K562 (cell line): ENCODE measurements around the gene ELAC2. TPM values are rescaled to one million over a fixed set of nuclear protein-coding genes. Genes with fewer than 3 reads are reported as not detected.

Experiments
- ATAC-seq: fragments of 200-7000 bp; cut with Tn5 transposase; 3 replicates; pipeline ENCODE4 v1.9.1; 2020; ENCODE audit warnings: moderate library complexity
- BruUV-seq: library from RNA; stranded (reverse); fragments of 400-500 nt; replicated peaks from 2 replicates; lab custom pipeline; 2021; lab: Mats Ljungman, UMichigan
- CTCF ChIA-PET: fragments of 300-600 bp; formaldehyde crosslinking; extraction: SDS; loops from one replicate; lab custom pipeline; 2021; ENCODE audit warnings: low intra/inter-chr PET ratio; lab: Yijun Ruan, JAX
- POLR2A ChIA-PET: fragments of 300-600, 350-650 bp; sonication (Branson Sonifier 250); formaldehyde crosslinking; extraction: SDS; loops from one replicate; lab custom pipeline; 2021; ENCODE audit warnings: antibody characterized with exemption, inconsistent platforms; lab: Yijun Ruan, JAX
- DNase-seq, 4 experiments: peaks; one replicate each; pipeline versions ENCODE4 v3.0.0 to v3.0.0-alpha.2; 2011 to 2018; ENCODE audit warnings: low spot score in 3 of 4, mixed read lengths in 3 of 4; ENCODE audit errors: extremely low read depth in 1 of 4
- FAIRE-seq: peaks from 2 replicates; lab custom pipeline; 2011; peaks lifted over from hg19 to GRCh38; lab: Jason Lieb, UNC
- H2AFZ ChIP-seq: 2 replicates; pipeline ENCODE4 v1.6.0; 2011; ENCODE audit warnings: low read depth, low read length, control low read depth, inconsistent platforms
- H3K27ac ChIP-seq: fragments of 200-600 bp; 3 replicates; pipeline ENCODE4 v1.8.0; 2011; ENCODE audit warnings: low read depth, mild to moderate bottlenecking, control low read depth, inconsistent platforms, low read length, moderate library complexity, mixed read lengths; ENCODE audit errors: extremely low read depth
- H3K27me3 ChIP-seq, 2 experiments: fragments of 300-600 bp in 1 of 2; 2 replicates in 1 of 2; 3 replicates in 1 of 2; pipeline versions ENCODE4 v1.6.0 to v1.8.0; 2011; ENCODE audit warnings: inconsistent platforms in 2 of 2, low read length in 2 of 2, mild to moderate bottlenecking in 1 of 2, mixed read lengths in 1 of 2, moderate library complexity in 1 of 2; ENCODE audit not compliant: control insufficient read depth in 2 of 2, insufficient read depth in 2 of 2
- H3K36me3 ChIP-seq: fragments of 300-600 bp; 3 replicates; pipeline ENCODE4 v1.8.0; 2011; ENCODE audit warnings: mild to moderate bottlenecking, low read length, inconsistent platforms; ENCODE audit not compliant: control insufficient read depth, insufficient read depth
- H3K4me1 ChIP-seq, 2 experiments: fragments of 200-600 bp in 1 of 2; replicated peaks in 1 of 2; 2 replicates in 1 of 2; 3 replicates in 1 of 2; pipeline versions ENCODE4 v1.5.1 to v1.8.0; 2011; ENCODE audit warnings: inconsistent platforms in 2 of 2, low read length in 2 of 2, mild to moderate bottlenecking in 1 of 2, mixed read lengths in 1 of 2, moderate library complexity in 1 of 2; ENCODE audit not compliant: control insufficient read depth in 2 of 2, insufficient read depth in 2 of 2
- H3K4me2 ChIP-seq: 2 replicates; pipeline ENCODE4 v1.6.1; 2011; ENCODE audit warnings: low read length, control low read depth, inconsistent platforms, mixed read lengths; ENCODE audit not compliant: insufficient read depth
- H3K4me3 ChIP-seq: fragments of 200-600 bp; sonication (generic), shearing (Covaris generic); 2 replicates; pipeline ENCODE4 v1.5.1; 2016; ENCODE audit warnings: control low read depth, inconsistent platforms
- H3K79me2 ChIP-seq: fragments of 200-600 bp; 3 replicates; pipeline ENCODE4 v1.8.0; 2011; ENCODE audit warnings: low read length, inconsistent platforms; ENCODE audit not compliant: control insufficient read depth, insufficient read depth
- H3K9ac ChIP-seq, 2 experiments: 2 replicates each; pipeline versions ENCODE4 v1.6.0 to v1.6.1; 2011; ENCODE audit warnings: low read depth in 2 of 2, low read length in 2 of 2, control low read depth in 1 of 2, inconsistent platforms in 1 of 2, mild to moderate bottlenecking in 1 of 2, mixed read lengths in 1 of 2; ENCODE audit not compliant: insufficient read depth in 1 of 2
- H3K9me1 ChIP-seq: one replicate; pipeline ENCODE4 v1.6.0; 2011; ENCODE audit warnings: inconsistent platforms, mild to moderate bottlenecking, low read length, moderate library complexity; ENCODE audit not compliant: control insufficient read depth, insufficient read depth
- H3K9me3 ChIP-seq: replicated peaks from 2 replicates; pipeline ENCODE4 v1.5.1; 2011; ENCODE audit warnings: low read depth, low read length, inconsistent platforms; ENCODE audit not compliant: control insufficient read depth, insufficient read depth
- H4K20me1 ChIP-seq: replicated peaks from 2 replicates; pipeline ENCODE4 v1.6.1; 2011; ENCODE audit warnings: low read length, inconsistent platforms, mixed read lengths; ENCODE audit not compliant: control insufficient read depth, insufficient read depth
- HLTF ChIP-seq: fragments of 450-650 bp; IDR thresholded peaks from 2 replicates; pipeline ENCODE4 v1.6.1; 2016
- NFE2 ChIP-seq: IDR thresholded peaks from 2 replicates; pipeline ENCODE4 v1.6.1; 2014; ENCODE audit warnings: antibody characterized with exemption, low read depth
- NONO ChIP-seq, 2 experiments: fragments of 200-400 bp in 1 of 2; fragments of 450-650 bp in 1 of 2; formaldehyde crosslinking in 1 of 2; IDR thresholded peaks; 2 replicates each; pipeline ENCODE4 v1.6.1; 2017; ENCODE audit warnings: low read depth in 2 of 2, mild to moderate bottlenecking in 2 of 2, moderate library complexity in 2 of 2, low read length in 1 of 2
- SMARCE1 ChIP-seq: fragments of 450-650 bp; IDR thresholded peaks from 2 replicates; pipeline ENCODE4 v1.7.1; 2016; ENCODE audit warnings: mild to moderate bottlenecking
- TAF9B ChIP-seq: fragments of 450-650 bp; IDR thresholded peaks from 2 replicates; pipeline ENCODE4 v1.6.1; 2018; ENCODE audit warnings: mild to moderate bottlenecking; ENCODE audit not compliant: partially characterized antibody
- ZFPM2 ChIP-seq: fragments of 250-450 bp; sonication (Bioruptor Pico); IDR thresholded peaks from 2 replicates; pipeline ENCODE4 v1.5.1; 2022; ENCODE audit warnings: mild to moderate bottlenecking
- ZNF695 ChIP-seq: fragments of 450-650 bp; formaldehyde crosslinking; IDR thresholded peaks from 2 replicates; pipeline ENCODE4 v1.4.0; 2020; ENCODE audit warnings: mild to moderate bottlenecking, moderate library complexity
- ZNF696 ChIP-seq: fragments of 250-450 bp; sonication (Bioruptor Pico); conservative IDR thresholded peaks from 2 replicates; pipeline ENCODE4 v1.4.0; 2020; ENCODE audit warnings: mild to moderate bottlenecking, moderate library complexity
- whole genome bisulfite sequencing: fragments of 100-300 bp; shearing (Covaris generic); methylation state at CpG from one replicate; pipeline ENCODE4 v1.1.6; 2016; ENCODE audit warnings: low coverage, mixed read lengths; ENCODE audit not compliant: insufficient coverage; ENCODE audit errors: missing lambda C conversion rate; 5-methylcytosine and 5-hydroxymethylcytosine counted together
- in situ Hi-C: fragments of 300-500 bp; cut with MboI; formaldehyde crosslinking; loops from 4 replicates; pipeline ENCODE4 v1.15.0; 2018; ENCODE audit warnings: inconsistent platforms, mixed read lengths
- intact Hi-C: fragments of 100-400 bp; cut with micrococcal nuclease; formaldehyde crosslinking; loops from 2 replicates; pipeline ENCODE4 v1.14.2; 2022
- polyA plus RNA-seq, 8 experiments: library from polyadenylated mRNA; depleted of rRNA in 4 of 8; stranded (reverse) in 5 of 8; unstranded in 3 of 8; fragments of >200 nt; fragmentation: Nextera tagmentation in 2 of 8; fragmentation: Illumina TruSeq in 1 of 8; extraction: Ambion mirVana in 2 of 8; extraction: Trizol in 1 of 8; gene quantifications; 2 replicates each; pipeline versions ENCODE4 v1.2.1 to v1.2.3, GENCODE V29; 2011 to 2014; ENCODE audit warnings: inconsistent platforms in 1 of 8, missing spikeins in 1 of 8
- total RNA-seq, 7 experiments: library from RNA; depleted of rRNA in 6 of 7; stranded (reverse); fragments of >200 nt in 6 of 7; fragmentation: Illumina TruSeq in 2 of 7; extraction: Trizol in 2 of 7; gene quantifications; 2 replicates each; pipeline versions ENCODE4 v1.2.1 to v1.2.3, GENCODE V29; 2011 to 2021; ENCODE audit warnings: low replicate concordance in 1 of 7
- TF ChIP-seq, protein P1 (sequence below): fragments of 250-450 bp; sonication (Bioruptor Pico); IDR thresholded peaks from 2 replicates; pipeline ENCODE4 v1.5.0; 2020; ENCODE audit warnings: mild to moderate bottlenecking, borderline replicate concordance
- TF ChIP-seq, protein P2 (sequence below): fragments of 250-450 bp; sonication (Bioruptor Pico); IDR thresholded peaks from 2 replicates; pipeline ENCODE4 v1.5.0; 2021
- TF ChIP-seq, protein P3 (sequence below), 2 experiments: fragments of 450-650 bp; IDR thresholded peaks; 2 replicates each; pipeline ENCODE4 v1.6.1; 2016

Gene ELAC2
- total and polyA plus RNA-seq, 9 of the 15 experiments (the other 6 are each of a cell fraction or from before 2014, with no cell fraction given): 4.5 to 129 (median 70.6) TPM

DNA sequence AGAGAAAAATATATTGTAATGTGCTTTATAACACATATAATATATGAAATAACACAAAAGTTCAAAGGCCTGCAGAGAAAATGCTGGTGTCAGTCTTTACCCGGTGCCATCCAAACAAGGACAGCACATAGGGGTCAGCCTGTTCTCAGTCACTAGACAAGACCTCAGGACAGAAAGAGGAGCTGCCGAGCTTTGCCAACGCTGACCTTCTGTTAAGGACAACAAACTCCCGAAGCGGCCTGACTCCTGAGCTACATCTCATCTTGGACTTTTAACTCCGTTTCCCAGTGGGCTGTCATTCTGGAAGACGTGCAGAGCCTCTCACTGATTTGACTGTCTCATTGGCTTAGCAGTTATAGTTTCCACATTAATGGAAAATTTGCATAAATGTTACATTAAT lies 6.9 kb downstream of the ELAC2 start (continued):
- TF ChIP-seq, protein P1, sequence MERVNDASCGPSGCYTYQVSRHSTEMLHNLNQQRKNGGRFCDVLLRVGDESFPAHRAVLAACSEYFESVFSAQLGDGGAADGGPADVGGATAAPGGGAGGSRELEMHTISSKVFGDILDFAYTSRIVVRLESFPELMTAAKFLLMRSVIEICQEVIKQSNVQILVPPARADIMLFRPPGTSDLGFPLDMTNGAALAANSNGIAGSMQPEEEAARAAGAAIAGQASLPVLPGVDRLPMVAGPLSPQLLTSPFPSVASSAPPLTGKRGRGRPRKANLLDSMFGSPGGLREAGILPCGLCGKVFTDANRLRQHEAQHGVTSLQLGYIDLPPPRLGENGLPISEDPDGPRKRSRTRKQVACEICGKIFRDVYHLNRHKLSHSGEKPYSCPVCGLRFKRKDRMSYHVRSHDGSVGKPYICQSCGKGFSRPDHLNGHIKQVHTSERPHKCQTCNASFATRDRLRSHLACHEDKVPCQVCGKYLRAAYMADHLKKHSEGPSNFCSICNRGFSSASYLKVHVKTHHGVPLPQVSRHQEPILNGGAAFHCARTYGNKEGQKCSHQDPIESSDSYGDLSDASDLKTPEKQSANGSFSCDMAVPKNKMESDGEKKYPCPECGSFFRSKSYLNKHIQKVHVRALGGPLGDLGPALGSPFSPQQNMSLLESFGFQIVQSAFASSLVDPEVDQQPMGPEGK (CRISPR knock-in tag): no peak
- TF ChIP-seq NFE2: no peak
- TF ChIP-seq, protein P2, sequence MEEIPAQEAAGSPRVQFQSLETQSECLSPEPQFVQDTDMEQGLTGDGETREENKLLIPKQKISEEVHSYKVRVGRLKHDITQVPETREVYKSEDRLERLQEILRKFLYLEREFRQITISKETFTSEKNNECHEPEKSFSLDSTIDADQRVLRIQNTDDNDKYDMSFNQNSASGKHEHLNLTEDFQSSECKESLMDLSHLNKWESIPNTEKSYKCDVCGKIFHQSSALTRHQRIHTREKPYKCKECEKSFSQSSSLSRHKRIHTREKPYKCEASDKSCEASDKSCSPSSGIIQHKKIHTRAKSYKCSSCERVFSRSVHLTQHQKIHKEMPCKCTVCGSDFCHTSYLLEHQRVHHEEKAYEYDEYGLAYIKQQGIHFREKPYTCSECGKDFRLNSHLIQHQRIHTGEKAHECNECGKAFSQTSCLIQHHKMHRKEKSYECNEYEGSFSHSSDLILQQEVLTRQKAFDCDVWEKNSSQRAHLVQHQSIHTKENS (CRISPR knock-in tag): no peak
- no peak for TF ChIP-seq TAF9B
- TF ChIP-seq ZFPM2: no peak
- TF ChIP-seq, all 486 proteins: peak for 0

DNA sequence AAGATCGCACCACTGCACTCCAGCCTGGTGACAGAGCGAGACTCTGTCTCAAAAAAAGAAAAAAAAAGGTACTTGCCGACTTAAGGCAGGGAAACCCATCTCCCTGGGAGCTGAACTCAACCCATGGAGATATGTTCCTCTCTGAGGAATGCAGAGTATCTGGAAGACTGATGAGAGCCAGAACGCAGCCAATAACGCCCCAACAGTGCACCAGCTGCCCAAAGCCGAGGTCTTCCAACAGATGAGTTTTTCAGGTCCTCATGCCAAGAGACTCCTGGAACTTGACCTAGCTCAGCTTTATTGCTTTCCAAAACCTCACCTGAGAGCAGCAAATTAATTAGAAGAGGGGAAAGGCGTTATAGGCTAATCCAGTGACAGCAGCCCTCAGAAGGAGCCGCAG lies 9.4 kb downstream of the ELAC2 start:
- H3K79me2 ChIP-seq: no peaks in the 10 kb centered on the region
- no peak for FAIRE-seq
- H3K4me1 ChIP-seq: peaks cover 0 to 2% of the 10 kb centered on the region in 2 experiments; a peak in 1 of 5 replicates
- no peak for ATAC-seq
- H3K9me1 ChIP-seq: no peaks in the 10 kb centered on the region
- peaks cover 79% of the 10 kb centered on the region for H3K36me3 ChIP-seq
- H3K9me3 ChIP-seq: no peaks in the 10 kb centered on the region
- no peak for DNase-seq
- H3K27me3 ChIP-seq: no peaks in the 10 kb centered on the region
- H3K9ac ChIP-seq: no peak overlapping the region
- in situ Hi-C loops: no loop called here
- 93% methylated on average over 6 of the region's 8 CpGs for WGBS
- H2AFZ ChIP-seq: no peak overlapping the region
- intact Hi-C loops: no loop called here
- TF ChIP-seq, protein P3, sequence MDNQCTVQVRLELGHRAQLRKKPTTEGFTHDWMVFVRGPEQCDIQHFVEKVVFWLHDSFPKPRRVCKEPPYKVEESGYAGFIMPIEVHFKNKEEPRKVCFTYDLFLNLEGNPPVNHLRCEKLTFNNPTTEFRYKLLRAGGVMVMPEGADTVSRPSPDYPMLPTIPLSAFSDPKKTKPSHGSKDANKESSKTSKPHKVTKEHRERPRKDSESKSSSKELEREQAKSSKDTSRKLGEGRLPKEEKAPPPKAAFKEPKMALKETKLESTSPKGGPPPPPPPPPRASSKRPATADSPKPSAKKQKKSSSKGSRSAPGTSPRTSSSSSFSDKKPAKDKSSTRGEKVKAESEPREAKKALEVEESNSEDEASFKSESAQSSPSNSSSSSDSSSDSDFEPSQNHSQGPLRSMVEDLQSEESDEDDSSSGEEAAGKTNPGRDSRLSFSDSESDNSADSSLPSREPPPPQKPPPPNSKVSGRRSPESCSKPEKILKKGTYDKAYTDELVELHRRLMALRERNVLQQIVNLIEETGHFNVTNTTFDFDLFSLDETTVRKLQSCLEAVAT (IDR thresholded peaks at IDR 0.05): no peak
- TF ChIP-seq HLTF (no peak), ZNF696 (no peak), ZNF695 (CRISPR knock-in tag) (no peak), NONO (IDR thresholded peaks at IDR 0.05; ENCODE audit: low read depth in 2 of 2, low read length in 1 of 2) (no peak), SMARCE1 (no peak)
- ChIA-PET POLR2A (interaction anchor here (1.1 kb wide), 1 partner anchor 10 kb away, joined by 5 read pairs; the partner anchor contains the start of gene ELAC2), CTCF (no interaction called here)
- H3K27ac ChIP-seq: no peak overlapping the region
- 0 out of 2 replicates have a peak, but pooled peaks cover 2% of the 10 kb centered on the region for H4K20me1 ChIP-seq
- no peak overlapping the region for H3K4me2 ChIP-seq
- no TSS peak for BruUV-seq
- no peak overlapping the region for H3K4me3 ChIP-seq
